Hematopoietic multipotent progenitor cell treated with erythropoietin and hydrocortisone succinate and interleukin-3 and kit ligand, for 17 days (in vitro differentiated cells): Measurements from ENCODE around the gene SPHK2.
"Not testable (repeated sequence)": the region's sequence is repeated elsewhere in the genome, so short reads cannot be mapped to it uniquely, and the experiment has no call there.

Experiments
- DNase-seq: peaks from one replicate; pipeline ENCODE4 v3.0.0-alpha.2; 2015; ENCODE audit warnings: low spot score

Gene SPHK2

DNA sequence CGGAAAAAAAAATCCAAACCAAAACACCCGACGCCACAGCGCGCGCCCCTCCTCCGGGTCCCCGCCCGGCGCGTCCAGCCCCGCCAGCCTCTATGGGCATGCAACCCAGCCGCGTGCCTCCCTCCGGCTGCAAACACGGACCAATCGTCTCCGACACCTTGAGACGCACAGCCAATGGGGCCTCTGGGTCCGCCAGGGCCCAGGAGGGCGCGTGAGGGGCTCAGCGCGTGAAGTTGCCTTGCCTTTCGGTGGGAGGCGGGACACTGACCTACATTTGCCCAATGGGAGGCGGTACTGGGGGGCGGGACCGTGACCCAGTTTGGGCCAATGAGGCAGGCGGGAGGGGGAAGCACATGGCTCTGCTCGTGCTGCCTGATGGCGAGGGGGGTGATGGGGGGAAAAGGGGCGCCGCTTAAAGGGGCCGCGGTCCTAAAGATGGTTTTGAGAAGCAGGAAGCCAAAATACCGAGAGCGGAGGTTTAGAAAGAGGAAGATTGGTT, 18.2 kb downstream of the SPHK2 start:
- peak; percentile 84 for DNase-seq

DNA sequence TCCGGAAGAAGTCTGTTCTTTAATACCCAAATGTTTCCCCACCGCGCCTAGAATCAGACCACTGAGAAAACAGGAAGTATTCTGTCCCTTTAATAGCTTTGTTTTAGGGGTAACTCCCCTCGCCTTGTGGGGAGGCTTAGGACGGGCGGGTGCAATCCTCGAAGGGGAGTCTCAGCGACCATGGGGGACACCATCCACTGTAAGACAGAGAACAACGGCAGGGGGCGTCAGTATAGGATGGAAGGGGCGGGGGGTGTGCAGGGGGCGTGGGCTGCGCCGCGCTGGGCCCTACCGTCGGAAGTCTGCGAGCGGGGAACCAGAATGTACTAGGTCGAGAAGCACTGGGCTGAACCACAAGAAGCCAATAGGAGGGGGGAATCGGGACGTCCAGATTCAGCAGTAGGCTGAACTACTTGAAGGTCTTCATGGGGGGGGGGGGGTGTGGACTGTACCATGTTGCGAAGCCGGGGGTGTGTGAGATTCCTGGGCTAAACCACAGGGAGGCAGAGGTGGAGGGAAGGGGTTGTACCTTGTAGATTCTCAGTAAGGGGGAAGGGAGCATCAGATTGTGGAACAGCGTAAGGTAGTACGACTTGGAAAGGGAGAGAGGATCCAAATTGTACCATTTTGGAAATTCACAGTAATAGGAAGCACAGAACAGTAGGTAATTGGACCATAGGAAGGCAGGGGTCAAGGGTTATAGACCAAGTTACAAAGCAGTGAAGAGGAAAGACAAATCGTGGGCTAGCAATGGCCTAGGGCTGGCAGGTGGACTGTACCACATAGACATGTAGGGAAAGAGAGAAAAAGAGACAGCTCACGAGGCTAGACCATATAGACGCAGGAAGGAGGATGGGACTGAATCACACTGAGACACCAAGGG, 18.9 kb downstream of the SPHK2 start:
- peak; percentile 64 for DNase-seq

DNA sequence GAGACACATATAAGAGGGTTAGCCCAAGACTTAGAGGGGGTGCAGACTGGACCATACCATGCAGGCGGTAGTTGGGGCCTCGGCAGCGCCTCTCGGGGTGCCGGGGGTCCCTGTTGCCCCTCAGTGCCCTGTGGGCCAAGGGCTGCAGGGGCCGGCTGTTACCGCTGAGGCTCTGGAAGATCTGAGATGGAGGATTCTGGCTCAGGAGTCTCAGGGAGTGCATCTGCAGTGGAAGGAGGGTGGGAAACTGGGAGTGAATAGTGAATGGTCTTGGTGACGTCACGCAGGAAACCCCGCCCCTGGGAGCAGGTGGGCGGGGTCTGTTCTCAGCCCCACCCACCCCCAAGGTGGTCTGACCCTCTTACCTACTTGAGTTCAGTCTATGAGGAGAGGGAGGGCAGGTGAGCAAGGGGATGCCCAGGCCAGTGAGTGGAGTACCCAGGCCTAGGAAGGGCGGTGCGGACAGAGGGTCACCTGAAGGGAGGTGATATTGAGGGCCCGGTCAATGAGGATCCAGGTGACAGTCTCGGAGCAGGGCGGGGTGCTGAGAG, 19.6 kb downstream of the SPHK2 start:
- peak; percentile 31 for DNase-seq

DNA sequence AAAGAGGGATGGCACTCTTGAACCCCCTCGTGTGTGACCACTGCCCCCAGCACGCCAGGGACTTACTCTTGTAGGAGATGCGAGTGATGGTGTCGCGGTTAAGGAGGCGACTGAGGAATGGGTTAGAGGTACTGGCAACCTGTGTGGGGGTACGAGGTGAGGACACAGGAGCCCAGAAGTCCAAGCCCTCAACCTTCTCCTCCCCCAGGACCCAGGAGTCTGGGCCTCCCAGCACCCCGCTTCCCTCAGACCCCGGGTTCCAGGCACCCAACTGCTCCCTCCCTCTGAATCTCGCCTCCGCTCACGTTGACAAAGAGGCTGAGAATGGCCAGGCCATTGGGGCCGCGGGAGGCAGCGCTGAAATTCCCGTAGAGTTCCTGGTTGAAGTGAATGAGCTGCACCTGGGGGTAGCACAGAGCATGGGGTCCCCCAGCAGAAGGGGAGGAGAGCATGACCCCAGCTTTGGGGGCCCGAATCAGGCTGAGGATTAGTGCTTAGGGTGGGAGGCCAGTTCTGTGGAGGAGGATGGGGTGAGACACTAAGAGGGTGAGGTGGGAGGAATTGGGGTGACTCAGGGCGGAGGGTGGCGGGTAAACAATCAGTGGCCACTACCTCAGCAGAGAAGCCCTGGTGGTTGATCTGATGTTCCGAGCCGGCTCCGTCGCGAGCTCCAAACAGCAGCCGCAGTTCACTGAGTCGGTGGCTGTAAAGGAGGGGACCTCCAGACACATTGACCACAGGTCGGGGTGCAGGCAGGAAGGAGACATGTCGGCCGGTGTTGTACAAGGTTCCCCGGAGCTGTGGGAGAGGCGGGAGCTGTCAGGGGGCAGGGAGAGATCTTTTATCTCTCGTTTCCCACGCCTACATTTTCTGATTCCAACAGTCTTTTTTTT, 20.4 kb downstream of the SPHK2 start:
- DNase-seq, result no peak

DNA sequence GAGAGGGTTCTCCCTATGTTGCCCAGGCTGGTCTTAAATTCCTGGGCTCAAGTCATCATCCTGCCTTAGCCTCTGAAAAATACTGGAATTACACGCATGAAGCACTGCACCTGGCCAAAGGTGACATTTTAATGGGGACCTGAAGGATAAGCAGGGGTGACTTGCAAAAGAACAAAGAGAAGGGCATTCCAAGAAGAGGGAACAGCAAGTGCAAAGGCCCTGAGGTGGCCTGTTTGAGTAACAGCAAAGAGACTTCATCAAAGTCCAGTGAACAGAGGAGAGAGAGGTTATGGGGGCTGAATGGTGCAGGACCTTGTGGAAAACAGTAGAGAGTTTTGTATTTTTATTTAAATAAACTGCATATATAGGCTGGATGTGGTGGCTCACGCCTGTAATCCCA, 22.5 kb downstream of the SPHK2 start:
- no peak for DNase-seq

DNA sequence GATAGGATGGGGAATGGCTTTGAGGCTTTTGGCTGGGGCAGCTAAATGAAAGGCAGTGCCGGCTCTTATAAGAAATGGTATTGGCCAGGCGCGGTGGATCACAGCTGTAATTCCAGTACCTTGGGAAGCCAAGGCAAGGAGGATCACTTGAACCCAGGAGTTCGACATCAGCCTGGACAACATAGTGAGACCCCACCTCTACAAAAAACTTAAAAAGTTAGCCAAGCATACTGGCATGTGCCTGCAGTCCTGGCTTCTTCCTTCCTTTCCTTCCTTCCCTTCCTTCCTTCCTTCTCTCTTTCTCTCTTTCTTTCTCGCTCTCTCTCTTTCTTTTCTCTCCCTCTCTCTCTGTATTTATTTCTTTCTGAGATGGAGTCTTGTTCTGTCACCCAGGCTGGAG, 23.6 kb downstream of the SPHK2 start:
- no peak for DNase-seq

DNA sequence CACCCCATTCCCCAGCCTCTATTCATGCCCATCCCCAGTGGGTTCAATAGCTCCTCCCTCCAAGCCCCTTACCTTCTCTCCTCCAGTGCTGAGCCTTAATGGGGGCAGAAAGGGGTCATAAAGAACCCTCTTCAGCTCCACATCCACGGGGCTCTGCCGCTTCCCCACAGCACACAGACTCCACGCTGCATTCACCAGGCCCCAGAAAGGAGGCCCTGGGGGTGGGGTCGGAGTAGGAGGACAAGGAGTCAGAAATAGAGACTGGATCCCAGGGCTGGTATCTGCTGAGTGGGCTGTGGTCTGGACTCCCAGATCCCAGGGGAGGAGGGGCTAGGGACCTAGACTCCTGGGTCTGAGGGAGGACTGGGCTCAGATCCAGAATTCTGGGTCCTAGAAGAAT, 25.0 kb downstream of the SPHK2 start:
- DNase-seq, result no peak

DNA sequence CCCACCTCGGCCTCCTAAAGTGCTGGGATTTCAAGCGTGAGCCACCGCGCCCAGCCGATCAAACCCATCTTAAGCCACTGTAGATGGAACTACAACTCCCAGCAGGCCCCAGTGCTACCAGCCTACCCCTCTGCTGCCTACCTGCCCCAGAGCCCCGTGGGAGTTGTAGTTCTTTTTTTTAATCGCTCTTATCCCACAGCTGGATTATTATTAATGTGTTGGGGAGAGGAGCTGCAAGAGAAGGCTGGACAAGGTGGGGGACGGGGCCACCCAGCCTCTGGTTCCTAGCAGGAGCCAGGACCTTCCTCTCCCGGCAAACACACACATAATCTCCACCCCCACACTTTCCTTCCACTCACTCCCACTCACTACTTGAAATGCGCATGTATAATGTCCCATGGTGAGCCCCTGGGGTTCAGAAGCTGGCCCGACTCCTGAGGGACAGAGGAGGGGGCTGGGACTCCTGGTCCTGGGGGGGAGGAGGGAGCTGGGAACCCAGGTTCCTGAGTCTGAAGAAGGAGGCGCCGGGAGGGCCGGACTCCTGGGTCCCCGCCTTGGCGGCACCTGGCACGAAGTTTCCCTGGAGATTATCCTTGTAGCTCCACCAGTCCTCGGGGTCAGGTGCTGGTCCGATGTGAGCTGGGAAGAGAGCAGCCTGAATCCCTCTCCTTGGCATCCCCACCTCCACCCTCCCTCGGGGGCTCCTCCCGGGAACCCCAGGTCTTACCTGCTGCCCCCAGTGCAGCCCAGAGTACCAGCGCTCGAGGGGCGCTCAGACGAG, 25.7 kb downstream of the SPHK2 start:
- peak; percentile 81 for DNase-seq

DNA sequence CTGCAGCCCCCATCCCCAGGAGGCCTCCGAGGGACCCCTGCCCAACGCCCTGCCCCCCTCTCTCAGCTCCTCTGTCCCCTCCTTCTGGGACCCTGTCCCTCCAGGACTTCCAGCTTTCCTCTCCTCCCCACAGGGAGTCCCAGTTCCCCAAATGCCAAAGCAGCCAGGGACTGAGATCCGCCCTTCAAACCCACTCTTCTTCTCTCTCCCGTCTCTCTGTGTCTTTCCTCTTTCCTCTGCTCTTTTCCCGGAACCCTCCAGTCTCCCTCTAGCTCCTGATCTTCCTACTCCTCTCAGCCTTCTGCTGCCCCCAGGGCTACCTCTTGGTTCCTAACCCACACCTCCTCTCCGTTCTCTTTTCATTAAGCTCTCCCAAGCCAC, 26.3 kb downstream of the SPHK2 start:
- no peak for DNase-seq

DNA sequence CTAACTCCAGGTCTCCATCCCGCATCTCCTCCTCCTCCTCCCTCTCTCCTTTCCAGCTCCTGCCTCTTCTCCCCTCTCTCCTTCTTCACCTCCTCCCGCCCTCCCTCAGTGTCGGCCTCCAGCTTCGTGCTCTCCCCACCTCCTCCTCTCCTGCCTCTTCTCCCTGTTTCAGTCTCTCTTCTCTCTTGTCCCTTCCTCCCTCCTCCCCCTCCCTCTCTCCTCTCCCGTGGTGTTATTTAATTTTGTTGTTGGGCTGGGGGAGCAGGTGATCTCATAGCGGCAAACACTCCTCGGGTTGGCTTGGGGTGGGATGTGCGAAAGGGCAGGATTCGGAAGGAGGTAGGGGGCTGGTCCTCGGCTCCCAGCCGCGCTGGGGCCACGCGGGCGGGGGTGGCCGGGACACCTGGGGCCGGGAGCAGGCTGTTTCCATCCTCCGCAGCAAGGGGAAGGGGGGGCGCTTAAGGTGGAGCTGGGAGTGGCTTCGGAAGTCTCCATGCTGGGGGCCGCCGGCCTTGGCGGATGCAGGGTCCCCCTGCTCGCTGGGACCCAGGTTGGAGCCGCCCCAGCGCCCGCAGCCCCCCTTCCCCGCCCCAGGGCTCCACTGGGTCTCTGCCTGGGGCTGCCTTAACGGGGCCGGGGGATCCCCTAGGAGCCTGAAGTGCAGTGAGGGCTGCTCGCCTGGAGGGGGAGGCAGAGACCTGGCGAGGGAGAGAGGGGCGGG, 26.9 kb downstream of the SPHK2 start, which contains the start of gene CA11:
TSS of gene CA11 (minus strand) at position 187 of the 721 bp plus-strand sequence. CDS start 555 bp downstream, outside the sequence.
- DNase-seq, result peak; percentile 64

DNA sequence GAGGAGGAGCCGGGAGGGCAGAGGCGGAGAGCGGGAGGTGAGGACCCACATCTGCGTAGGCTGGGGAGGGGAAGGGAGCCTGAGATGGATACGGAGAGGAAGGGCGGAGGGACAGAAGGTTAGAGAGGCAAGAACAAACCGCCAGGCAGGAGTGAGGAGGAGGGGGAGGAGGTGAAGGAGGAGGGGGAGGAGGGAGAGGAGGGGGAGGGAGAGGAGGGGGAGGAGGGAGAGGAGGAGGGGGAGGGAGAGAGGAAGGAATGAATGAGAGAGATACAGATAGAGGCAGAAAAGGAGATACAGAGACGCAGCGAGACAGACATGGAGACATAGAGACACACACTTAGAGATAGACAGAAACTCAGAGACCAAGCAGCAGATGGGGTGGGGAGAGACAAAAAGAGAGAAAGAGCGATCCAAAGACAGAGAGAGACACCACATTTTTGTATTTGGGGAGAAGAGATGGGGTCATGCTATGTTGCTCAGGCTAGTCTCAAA, 27.5 kb downstream of the SPHK2 start:
- DNase-seq, result no peak

DNA sequence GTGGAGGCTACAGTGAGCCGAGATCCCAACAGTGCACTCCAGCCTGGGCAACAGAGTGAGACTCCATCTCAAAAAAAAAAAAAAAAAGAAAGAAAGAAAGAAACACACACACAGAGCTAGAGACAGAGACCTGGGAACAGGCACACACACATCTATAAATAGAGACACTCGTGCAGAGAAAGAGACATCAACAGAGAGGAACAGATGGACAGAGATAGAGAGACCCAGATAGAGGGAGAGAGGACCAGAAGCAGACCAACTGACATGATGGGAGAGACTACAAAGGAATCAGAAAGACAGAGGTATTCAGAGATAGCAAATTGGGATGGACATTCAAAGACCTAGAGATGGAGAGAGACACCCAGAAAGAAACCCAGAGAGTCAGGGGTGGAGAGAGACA, 28.8 kb downstream of the SPHK2 start:
- DNase-seq, result no peak

DNA sequence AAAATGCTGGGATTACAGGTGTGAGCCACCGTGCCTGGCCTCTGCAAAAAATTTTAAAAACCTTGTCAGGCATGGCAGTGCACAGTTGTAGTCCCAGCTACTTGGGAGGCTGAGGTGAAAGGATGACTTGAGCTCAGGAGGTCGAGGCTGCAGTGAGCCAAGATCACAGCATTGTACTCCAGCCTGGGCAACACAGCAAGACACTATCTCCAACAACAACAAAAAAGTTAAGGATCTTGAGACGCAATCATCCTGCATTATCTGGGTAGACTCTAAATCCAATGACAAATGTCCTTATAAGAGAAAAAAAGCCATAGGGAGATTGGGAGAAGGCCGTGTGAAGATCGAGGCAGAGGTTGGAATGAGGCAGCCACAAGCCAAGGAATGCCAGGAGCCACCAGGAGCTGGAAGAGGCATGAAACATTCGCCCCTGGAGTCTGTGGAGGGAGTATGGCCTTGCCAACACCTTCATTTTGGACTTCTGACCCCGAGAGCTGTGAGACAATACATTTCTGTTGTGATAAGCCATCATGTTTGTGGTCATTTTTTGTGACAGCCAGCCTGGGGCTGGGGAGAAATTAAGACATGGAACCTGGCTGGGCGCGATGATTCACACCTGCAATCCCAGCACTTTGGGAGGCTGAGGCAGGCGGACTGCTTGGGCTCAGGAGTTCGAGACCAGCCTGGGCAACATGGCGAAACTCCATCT, 31.8 kb downstream of the SPHK2 start:
- DNase-seq, result no peak

DNA sequence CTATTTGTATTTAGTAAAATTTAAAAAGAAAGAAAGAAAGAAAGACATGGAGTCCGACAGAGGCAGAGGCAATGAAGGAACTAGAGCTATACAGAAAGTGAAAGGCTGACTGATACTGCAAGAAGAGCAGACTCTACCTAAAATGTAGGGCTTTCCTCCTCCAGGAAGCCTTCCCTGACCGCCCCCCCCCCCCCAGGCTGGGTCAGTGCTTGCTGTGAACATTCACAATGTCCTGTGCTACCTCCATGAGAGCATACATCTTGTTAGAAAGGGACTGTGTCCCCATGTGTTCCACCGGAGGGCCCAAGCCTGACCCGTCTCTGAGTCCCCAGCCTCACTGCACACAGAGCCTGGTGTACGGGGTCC, 32.4 kb downstream of the SPHK2 start:
- DNase-seq, result no peak

DNA sequence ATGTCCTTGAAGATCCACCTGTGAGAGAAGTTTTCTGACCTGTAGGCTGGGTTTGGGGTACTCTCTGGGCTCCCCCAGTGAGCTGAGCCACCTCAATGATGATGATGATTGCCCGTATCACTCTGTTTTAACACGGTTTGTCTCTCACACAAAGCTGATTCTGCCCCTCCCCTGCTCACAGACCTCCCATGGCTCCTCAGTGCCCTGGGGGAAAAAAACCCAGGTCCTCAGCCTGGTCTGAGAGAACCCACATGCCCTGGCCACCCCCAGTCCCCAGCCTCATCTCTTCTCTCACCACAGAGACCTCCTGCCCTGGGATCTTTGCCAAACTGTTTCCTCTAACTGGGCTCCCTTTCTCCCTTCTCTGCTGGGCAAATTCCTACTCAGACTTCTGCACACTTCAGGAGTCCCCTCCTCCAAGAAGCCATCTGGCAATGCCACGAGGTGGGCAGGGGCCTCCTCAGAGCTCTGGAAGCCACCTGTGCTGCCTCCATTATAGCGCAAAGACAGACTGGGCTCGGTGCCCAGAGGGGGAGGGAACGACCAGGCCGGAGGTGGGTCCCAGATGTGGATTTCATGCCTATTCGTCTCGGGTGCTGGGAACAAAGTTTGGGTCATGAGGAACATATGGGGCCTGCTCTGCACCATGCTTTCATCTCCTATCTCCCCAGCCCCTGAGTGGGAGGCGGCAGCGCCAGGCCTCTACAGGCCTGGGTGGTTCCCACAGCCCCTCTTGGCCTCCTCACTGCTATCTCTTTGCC, 35.2 kb downstream of the SPHK2 start:
- DNase-seq, result no peak

DNA sequence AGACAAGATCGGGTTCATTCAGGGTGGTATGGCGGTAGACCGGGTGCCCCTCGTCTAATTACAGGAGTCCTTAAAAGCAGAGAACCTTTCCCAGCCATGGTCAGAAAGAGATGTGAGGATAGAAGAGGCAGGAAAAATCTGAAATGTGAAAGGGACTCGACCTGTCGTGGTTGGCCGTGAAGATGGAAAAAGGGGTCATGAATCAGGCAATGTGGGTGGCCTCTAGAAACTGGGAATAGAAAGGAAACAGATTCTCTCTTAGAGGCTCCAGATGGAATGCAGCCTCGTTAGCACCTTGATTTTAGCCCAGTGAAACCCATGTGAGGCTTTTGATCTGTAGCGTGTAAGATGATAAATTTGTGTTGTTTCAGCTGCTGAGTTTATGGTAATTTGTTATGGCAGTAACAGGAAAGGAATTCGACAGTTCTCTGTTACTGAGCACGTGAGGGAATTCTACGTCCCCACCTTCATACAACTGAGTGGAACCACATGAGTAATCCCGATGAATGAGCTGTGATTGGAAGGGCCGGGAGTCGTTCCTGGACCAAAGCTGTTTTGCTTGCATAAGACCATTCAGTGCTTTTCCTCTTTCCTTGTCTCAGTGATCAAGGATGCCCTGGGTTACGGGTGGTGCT, 37.7 kb downstream of the SPHK2 start:
- DNase-seq, result no peak

DNA sequence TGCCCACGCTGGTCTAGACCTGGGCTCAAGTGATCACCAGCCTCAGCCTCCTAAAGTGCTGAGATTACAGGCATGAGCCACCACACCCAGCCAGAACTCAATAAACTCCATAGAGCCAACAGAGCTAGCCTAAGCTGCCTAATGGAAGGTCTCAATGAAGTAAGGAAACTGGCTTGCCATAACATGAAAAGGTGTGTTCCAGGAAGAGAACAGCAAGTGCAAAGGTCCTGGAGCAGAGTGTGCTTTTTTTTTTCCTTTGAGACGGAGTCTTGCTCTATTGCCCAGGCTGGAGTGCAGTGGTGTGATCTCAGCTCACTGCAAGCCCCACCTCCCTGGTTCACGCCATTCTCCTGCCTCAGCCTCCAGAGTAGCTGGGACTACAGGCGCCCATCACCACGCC, 38.5 kb downstream of the SPHK2 start:
- DNase-seq, result not testable (repeated sequence)

DNA sequence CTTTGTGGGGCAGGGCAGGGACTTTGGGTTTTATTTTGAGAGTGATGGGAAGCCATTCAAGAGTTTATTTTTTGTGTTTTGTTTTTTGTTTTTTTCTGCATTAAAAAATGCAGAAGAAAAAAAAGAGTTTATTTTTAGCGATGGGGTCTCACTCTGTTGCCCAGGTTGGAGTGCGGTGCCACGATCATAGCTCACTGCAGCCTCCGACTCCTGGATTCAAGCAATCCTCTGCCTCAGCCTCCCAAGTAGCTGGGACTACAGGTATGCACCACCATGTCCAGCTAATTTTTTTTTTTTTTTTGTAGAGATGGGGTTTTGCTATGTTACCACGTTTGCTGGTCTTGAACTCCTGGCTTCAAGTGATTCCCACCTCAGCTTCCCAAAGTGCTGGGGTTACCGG, 39.2 kb downstream of the SPHK2 start:
- DNase-seq, result no peak

DNA sequence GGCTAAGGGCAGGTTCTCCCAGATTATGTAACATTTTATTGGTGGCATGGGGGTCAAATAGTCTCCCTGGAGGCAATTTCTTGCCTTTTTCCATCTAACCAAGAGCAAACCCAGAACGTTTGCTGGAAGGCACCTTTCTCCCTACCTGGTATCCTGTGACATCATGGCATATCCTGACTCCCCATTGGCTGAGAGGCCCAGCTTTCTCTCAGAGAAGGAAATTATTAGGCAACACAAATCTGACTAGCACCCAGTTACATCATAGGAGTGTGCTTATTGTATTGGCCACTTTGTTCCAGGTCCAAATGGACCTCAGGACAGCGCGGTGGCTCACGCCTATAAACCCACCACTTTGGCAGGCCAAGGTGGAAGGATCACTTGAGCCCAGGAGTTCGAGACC, 40.5 kb downstream of the SPHK2 start:
- no peak for DNase-seq
